Measurements from ENCODE around the gene TP73.

TP73 gene

DNA sequence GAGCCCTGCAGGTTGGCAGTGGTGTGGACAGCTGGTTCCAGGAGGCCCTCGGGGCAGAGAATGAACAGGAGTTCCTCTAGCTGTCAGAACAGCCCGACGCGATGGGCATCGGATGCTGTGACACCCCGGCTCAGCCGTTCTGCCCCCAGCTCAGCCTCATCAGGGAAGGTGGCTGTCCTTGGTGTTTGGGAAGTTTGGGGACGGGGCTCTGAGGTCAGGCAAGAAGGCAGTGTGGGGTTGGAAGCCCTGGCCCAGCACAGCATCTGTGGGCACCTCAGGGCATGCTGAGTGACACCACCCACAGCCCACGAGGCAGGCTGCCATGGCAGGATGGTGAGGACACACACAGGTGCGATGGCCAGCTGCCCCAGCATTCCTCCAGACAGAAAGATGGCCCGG lies 59.1 kb downstream of the TP73 start:
- no peak for DNase-seq

DNA sequence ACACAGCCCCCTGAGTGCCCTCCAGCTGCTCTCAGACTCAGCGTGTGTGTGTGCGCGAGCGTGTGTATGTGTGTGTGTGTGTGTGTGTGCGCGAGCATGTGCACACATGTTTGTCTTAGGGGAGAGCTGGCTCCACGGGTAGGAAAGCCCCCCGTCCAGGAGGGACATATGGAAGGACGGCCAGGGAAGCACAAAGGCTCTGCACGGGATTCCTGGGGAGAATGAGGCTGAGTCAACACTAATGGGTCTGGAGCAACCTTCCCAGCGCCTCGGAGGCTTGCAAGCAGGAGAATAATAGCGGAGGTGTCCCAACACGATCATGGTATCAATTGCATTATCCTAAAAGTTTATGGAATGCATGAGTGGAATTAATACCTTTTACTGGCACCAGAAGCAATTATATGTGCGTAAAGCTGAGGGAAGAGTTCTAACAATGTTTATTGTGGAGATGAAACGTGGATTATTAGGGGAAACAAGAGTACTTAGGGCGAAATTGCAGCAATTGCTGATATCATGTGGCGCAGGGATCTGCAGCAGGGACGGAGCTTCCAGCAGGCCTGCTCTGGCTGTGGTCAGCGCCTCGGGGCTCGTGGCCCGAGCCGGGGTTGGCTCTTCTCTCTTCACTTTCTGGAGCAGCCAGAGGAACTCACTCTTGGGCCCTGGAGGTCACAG lies 59.6 kb downstream of the TP73 start:
- DNase-seq, result no peak

DNA sequence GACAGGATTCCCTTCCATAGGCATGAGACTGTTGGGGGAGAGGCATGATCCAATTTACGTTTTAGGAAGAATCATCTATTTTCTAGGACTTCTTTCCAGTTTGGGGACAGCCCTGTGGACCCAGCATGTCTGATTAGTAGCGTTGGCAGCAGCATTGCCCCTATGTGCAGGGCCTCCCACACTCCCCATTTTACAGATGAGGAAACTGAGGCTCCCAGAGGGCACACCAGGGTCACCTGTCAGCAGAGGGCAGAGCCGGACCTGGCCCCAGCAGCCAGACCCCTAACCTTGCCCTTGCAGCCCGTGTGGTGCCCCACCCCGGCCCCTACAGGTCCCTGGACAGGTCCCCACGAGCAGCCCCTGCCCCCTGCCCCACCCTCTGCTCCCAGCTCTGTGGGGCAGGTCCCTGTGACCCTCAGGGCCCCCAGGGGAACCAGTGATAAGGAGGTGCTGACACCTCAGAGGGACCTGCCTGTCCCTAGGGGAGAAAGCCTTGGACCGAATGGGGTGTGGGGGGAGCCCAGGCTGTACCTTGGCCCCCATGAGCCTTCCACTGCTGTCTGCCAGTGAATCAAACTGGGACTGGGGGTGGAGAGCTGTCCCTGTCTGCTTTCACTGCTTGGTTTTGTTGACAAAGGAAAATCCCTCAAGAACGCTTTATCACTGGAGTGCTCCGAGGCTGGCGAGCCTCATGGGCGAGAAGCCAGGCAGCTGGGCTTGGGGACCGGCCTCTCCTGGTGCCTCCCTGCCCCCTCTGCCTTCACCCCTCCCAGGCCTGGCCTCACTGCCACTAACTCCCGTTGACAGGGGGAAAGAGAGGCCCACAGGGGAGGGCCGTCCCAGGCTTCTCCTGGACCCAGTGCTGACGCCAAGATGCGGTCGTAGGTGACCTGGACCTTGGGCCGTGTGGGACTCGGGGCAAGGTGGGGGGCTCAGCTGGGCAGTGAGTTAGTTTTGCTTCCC lies 60.5 kb downstream of the TP73 start:
- DNase-seq, result no peak

DNA sequence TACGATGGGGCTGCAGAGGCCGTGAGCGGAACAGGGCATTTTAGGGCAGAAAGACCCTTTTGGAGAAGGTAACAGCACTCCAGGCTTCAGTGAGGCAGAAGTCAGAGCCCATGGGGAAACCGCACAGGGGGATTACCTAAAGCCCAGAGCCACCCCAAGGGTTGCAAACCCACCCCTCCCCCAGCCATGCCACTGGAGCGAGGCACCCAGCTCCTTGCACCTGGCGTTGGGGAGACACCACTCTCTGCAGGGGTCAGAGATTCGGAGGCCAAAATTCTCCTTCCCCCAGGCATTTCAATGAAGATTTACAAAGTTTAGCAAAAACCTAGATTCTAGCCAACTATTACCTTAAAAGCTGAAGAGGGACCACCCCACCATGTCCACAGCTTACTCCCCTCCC lies 61.5 kb downstream of the TP73 start:
- no peak for DNase-seq

DNA sequence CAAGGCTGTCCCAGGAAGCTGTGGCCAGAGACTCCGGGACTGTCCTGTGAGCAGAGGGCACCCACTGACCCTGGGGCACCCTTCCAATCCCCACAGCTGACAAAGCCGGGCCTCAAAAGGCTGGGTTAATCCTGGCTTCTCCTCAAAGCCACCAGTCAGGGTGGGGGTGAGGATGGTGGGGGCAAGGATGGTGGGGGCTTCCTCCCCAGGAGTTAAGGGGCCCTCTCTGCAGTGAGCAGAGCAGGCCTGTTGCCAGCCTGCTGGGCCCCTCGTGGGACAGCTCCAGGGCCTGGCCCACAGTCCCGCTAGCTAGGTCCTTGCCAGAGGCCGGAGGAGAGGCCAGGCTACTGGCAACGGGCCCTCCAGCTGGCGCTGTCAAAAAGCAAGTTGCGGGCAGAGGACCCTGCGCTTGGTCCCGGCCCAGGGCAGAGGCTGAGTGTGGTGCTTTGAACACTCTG lies 62.0 kb downstream of the TP73 start:
- DNase-seq, result no peak

DNA sequence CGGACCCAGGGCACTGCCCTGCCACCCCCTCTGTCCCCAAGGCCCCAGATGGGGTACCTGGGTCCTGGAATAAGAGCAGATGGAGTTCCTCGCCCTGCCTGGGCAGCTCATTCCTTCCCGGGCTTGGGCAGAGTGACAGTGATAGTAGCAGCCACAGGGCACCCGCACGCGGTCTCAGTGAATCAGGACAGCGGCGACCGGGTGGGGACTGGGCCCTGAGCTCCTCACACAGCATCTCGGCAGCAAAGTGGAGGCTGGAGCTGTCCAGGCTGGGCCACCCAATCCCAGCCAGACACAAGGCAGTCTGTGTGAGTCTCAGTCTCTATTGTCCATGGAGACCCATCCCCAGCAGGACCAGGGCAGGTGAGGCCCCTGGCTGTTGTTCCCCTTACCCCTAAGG lies 62.5 kb downstream of the TP73 start:
- no peak for DNase-seq

DNA sequence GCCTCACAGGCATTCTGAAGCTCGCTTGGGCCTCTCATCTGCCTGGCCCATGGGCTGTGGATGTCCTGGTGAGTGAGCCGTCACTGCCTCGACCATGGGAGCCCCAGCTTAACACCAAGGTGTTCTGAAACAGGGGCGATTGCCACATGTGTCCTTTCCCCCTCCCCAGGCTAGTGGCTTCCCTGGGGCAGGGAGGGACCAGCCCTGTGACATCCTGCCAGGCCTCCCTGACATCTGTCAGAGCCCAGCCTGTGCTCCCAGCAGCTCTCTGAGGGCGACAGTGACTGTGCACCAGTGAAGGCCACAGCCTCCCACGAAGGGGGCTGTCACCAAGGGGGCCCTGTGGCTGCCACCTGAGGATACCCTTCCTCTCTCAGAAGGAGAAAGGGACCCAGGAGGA lies 64.0 kb downstream of the TP73 start:
- DNase-seq, result no peak

DNA sequence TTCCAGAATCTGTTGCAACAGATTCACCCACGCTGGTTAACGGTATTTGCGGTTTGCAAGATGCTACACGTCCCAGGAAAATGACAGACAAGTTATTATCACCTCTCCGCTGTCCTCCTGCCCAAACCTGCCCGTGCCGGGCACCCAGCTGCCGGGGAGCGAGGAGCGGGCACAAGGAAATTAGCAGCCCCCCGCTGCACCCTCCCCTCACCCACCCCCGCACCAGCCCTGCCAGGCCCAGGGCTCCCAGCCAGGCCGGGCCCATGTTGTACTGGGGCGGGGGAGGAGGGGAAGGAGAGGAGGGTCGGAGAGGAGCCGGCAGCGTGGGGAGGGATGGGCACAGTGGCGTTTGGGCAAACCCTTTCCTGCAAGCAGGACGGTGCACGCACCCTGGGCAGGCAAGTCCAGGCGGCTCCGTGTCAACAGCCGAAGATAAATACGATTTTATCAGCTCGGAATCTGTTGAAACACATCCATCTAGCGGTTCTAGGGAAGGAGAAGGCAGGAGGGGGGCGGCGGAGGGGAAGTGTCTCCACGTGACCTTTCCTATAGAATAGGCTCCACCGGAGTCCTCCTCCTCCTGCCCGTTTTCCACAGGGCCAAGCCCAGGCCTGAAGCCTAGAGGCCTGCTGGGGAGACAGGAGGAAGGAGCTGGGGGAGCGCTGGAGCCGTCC lies 64.9 kb downstream of the TP73 start:
- DNase-seq, result no peak

DNA sequence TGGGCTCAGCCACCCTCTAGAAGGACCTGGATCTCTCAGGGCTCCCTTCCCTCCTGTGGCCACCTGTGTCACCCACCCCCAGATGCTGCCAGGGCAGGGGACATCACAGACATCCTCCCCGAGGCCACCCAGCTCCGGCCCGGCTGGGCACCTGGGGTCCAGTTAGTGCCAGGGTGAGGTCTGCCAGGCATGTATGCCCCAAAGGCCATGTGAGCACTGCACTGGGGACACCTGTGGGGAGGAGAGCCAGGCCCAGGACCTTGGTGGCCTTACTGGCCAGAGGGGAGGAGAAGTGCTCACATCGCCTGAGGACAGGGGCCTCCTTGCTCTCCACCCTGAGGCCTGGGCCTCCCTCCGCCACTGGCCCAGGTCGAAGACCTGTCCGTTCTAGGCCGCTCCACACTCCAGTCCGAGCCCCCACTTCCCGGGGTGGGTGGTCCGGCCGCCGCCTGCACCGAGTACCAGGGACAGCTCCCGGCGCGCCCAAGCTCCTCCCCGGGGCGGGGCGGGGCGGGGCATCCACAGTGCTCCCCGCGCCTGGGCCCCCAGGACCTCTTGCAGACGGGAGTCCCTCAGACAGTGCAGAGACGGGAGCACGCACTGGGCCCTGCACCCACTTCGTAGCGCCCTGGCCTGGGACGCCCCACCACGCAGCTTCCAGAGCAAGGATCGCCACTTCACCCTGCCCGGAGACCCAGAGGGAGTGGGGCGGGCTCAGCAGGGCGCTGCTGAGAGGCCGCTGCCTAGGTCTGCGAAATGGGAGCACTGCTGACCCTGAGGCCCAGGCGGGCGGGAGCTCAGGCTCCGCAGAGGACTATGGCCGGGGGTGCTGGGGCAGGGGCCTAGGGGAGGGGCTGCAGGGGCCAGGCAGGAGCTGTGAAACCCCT lies 65.6 kb downstream of the TP73 start:
- DNase-seq, result no peak

DNA sequence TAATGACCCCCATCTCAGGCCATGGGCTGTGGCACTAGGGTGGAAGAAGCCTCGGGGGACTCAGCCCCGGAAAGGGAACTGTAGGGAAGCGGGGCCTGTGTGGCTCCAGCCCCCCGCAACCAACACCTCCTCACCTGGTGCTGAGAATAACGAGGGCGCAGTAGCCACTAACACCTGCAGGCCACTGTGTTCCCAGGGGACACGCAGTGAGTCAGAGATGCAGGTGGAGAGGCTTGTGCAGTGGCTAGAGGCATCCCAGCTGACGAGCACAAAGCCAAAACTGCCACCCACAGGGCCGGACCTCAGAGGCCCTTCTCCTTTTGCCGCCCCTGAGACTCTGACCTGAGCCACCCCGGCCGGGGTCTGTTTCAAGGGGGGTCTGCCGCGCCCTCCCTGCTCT lies 66.4 kb downstream of the TP73 start:
- DNase-seq, result no peak

DNA sequence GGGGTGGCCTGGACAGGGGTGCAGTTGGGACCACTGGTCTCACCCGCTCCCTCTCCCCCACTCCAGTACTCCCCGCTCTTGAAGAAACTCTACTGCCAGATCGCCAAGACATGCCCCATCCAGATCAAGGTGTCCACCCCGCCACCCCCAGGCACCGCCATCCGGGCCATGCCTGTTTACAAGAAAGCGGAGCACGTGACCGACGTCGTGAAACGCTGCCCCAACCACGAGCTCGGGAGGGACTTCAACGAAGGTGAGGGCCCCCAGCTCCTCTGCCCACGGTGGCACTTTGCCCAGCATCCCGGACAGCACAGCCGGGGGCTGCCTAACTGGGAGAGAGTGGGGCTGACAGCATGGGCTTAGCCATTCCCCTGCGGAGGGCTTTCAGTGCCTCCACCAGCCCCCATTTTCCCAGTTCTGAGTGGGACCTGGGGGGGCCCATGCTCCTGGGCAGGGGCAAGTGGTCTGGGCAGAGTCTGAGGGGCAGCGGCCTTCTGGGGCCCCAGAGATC lies 69.7 kb downstream of the TP73 start:
- no peak for DNase-seq

DNA sequence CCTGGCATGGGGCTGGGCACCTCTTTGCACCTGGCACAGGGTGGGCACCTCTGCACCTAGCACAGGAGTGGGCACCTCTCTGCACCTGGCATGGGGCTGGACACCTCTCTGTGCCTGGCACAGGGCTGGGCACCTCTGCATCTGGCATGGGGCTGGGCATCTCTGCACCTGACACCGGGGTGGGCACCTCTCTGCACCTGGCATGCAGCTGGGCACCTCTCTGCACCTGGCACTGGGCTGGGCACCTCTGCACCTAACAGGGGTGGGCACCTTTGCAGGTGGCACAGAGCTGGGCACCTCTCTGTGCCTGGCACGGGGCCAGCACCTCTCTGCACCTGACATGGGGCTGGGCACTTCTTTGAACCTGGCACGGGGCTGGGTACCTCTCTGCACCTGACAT lies 70.5 kb downstream of the TP73 start:
- no peak for DNase-seq

DNA sequence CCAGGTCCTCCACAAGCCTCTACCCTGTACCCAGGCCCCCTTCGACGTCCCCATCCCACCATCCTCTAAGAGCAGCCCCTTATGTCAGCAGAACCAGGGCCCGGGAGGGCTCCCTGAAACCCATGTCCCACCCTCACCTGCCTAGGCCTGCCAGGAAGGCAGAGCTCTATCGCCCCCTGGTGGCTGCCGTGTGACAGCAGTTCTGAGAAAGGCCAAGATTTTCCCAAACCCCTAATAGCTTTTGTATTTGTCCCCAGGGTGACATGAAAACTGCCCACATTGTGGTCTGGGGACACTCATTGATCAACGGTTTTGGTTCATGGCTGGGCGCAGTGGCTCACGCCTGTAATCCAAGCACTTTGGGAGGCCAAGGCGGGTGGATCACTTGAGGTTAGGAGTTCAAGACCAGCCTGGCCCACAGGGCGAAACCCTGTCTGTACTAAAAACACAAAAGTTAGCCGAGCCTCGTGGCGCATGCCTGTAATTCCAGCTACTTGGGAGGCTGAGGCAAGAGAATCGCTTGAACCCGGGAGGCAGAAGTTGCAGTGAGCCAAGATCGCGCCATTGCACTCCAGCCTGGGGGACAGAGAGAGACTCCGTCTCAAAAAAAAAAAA lies 72.2 kb downstream of the TP73 start:
- DNase-seq, result peak; percentile 17

DNA sequence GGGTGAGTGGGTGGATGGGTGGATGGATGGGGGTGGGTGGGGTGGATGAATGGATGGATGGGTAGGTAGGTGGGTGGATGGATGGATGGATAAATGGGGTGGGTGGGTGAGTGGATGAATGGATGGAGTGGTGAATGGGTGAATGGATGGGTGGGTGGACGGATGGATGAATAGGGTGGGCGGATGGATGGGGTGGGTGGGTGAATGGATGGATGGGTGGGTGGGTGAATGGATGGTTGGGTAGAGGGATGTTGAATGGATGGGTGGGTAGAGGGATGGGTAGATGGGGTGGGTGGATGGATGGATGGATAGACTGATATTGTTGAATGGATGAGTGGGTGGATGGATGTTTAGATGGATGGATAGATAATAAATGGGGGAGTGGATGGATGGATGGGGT lies 73.0 kb downstream of the TP73 start:
- DNase-seq, result no peak

DNA sequence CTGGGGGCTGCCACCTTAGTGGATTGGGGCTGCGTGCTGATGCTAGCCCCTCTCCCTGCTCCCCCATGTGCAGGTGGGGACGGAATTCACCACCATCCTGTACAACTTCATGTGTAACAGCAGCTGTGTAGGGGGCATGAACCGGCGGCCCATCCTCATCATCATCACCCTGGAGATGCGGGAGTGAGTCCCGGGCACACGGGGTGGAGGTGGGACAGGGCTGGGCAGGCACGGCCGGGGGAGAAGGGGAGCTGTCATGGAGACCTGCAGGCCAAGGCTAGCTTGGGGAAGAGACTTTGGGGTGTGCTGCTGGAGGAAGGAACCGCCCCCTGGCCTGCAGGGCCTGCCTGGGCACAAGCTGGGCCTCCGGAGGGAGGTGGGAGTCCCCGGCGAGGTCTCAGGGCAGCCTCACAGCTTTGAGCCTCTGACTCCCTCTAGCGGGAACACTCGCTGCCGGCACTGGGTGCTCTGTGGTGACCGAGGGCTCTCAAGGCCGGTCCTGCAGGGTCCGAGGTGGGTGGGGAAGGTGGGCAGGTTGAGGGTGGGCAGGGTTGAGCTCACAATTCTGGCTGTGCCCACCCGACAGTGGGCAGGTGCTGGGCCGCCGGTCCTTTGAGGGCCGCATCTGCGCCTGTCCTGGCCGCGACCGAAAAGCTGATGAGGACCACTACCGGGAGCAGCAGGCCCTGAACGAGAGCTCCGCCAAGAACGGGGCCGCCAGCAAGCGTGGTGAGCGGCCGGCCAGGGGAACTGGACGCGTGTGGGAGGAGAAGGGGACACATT lies 74.9 kb downstream of the TP73 start:
- peak; percentile 18 for DNase-seq

DNA sequence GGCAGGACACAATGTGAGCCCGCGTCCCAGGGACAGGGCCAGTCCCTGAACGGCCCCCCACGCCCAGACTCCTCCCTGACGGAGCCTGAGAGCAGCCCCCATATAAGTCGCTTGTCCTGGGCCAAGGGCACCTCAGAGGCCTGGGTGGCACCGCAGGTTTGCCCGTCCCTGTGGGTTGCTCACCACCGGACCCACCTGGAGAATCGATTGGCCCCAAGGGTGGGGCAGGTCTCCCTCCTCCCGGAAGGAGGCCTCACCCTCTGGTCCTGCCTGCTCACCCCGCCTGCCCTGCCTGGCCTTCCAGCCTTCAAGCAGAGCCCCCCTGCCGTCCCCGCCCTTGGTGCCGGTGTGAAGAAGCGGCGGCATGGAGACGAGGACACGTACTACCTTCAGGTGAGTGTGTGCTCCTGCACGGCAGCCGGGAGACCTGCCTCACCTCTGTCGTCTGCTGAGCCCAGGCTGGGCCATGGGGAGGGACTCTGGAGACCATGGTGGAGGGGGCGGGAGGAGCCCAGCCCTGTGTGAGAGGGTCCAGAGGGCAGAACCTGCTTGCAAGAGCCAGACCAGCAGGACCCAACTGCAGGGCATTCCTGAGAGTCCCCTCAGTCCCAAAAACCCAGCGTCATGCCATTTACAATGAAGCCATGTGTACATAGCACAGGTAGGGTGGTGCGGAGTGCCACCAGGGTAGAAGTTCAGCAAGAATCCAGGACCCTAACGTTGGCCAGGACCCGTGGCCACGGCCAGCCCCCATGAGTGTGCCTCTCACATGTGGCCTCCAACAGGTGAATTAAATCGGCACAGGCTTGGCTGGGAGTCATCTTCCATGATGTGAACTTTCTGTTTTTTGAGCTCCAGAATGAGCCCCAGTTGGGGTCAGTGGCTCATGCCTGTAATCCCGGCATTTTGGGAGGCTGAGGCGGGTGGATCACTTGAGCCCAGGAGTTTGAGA lies 75.8 kb downstream of the TP73 start:
- no peak for DNase-seq

DNA sequence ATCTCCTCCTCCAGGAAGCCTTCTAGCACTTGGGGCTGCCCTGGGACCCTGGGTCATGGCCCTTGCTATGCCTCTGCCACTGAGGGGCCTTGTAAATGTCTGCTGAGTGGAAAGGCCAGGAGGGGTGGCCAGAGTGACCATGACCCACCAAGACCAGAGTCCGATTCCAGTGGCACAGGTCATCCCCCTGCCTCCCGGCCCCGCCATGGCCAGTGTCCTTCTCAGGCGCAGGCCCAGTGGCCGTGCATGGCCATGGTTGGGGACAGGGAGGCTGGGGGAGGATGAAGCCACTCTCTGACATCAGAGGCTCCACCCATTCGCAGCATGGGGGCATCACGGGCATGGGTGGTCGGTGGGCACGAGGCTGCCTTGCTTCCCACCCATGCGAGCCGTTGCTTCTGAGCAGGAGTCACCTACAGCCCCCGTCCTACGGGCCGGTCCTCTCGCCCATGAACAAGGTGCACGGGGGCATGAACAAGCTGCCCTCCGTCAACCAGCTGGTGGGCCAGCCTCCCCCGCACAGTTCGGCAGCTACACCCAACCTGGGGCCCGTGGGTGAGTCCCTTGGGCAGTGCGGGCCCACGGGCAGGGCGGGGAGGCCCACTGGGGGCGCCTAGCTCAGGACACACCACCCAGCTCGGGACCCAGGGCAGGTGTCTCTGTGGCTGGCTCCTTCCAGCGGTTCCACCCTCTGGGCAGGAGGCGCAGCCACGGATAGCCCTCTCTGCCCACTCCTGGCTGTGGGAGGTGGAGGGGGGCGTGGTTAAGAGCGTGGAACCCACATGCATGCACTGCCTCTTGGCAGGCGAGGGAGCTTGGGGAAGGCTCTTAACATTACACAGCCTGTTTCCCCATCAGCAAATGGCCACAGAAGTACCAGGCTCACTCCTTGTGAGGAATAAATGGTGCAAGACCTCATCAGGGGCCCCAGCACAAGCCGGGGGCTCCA lies 77.6 kb downstream of the TP73 start:
- no peak for DNase-seq

DNA sequence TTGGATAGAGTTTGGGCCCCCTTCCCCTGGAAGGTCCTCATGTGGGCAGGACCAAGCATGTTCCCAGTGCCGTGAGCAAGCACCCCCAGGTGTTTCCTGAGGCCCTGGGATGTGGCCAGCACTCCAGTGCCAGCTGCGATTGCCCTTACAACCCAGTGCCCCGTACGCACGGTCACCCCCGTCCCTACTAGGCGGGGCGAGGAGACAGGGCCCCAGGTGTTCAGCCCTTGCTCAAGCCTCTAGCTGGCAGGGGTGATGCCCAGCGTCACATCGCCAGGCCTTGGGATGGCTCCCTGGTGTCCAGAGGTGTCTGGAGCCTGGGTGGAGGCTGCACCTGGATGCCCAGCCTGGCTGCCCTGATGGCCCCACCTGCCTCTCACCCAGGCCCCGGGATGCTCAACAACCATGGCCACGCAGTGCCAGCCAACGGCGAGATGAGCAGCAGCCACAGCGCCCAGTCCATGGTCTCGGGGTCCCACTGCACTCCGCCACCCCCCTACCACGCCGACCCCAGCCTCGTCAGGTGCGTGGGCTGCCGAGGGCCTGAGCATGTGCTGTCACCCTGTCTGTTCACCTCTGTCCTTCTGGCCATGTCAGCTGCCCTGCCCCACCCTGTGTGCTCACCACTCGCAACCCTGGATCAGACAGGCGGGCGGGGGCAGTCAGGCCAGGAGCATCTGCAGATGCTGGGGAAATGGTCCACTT lies 78.4 kb downstream of the TP73 start:
- no peak for DNase-seq
